SK-N-MC (cell line): ENCODE data around the gene TMEM220.

Source experiments
- EZH2 ChIP-seq: fragments of 200-600 bp; sonication (generic); IDR thresholded peaks from one replicate; pipeline ENCODE4 v1.6.1; 2017; ENCODE audit warnings: antibody characterized with exemption
- FOXP2 ChIP-seq: optimal IDR thresholded peaks from 2 replicates; pipeline ENCODE3; 2011; ENCODE audit warnings: mild to moderate bottlenecking, moderate library complexity; ENCODE audit not compliant: insufficient read depth; ENCODE audit errors: extremely low read length, control extremely low read depth
- POLR2AphosphoS5 ChIP-seq: IDR thresholded peaks from 2 replicates; pipeline ENCODE4 v1.6.1; 2012; ENCODE audit warnings: mild to moderate bottlenecking, low read depth, low read length, borderline replicate concordance

DNA sequence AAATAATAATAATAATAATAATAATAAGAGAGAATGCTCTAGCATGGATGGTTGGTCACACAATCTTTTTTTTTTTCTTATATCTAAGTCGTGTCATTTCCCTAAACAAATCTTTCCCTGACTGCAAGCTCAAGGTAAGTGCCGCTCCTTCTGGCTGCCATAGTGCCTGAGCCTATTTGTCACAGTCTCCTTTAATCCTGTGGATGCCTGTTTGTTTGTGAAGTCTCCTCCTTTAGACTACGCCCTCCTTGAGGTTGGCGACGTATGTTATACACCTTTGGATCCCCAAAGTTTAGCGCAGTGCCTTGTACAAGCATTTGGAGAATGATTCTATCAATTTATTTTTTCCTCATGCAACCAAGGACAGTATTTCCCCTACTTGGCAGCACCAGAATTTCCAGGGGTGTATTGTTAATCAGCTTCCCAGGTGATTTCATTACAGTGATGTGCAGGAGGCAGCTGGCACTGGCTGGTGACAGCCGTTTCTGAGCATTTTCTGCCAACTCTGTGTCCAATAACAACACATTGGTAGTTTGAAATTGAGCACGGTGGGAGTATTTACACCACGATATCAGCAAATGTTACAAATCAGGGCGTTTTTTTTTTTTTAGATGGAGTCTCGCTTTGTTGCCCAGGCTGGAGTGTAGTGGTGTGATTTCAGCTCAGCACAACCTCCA is 47.4 kb upstream of the TMEM220 start:
- TF ChIP-seq POLR2AphosphoS5 (no peak), EZH2 (no peak), FOXP2 (no peak)
